Mesothelial cell of epicardium (in vitro differentiated cells): Measurements from ENCODE around the gene PCK1. TPM values are rescaled to one million over a fixed set of nuclear protein-coding genes. Genes with fewer than 3 reads are reported as not detected.
A peak's percentile ranks its signal among the peaks of the same experiment; 100 is the strongest.

Source experiments
- DNase-seq, 2 experiments: peaks; one replicate each; pipeline ENCODE4 v3.0.0; 2021; ENCODE audit warnings: low spot score in 2 of 2; ENCODE audit not compliant: unreplicated experiment in 2 of 2
- H3K27ac Mint-ChIP-seq: 2 replicates; pipeline ENCODE4 v1.8.0; 2021; ENCODE audit warnings: mixed read lengths
- H3K27me3 Mint-ChIP-seq: 2 replicates; pipeline ENCODE4 v1.8.0; 2021; ENCODE audit warnings: low read depth, mixed read lengths
- H3K36me3 Mint-ChIP-seq: 2 replicates; pipeline ENCODE4 v1.8.0; 2021; ENCODE audit warnings: mixed read lengths
- H3K4me1 Mint-ChIP-seq: 2 replicates; pipeline ENCODE4 v1.8.0; 2021; ENCODE audit warnings: mixed read lengths
- H3K4me3 Mint-ChIP-seq: 2 replicates; pipeline ENCODE4 v1.8.0; 2021; ENCODE audit warnings: mild to moderate bottlenecking, moderate library complexity, mixed read lengths
- H3K9me3 Mint-ChIP-seq: 2 replicates; pipeline ENCODE4 v1.8.0; 2021; ENCODE audit warnings: mixed read lengths
- CTCF ChIP-seq: fragments of 200-600 bp; sonication (generic); IDR thresholded peaks from one replicate; pipeline ENCODE4 v1.5.0; 2021; ENCODE audit warnings: antibody characterized with exemption; ENCODE audit not compliant: unreplicated experiment
- total RNA-seq: library from RNA; stranded (reverse); gene quantifications from 3 replicates; pipeline ENCODE4 v1.2.1, GENCODE V29; 2021

PCK1 gene
- total RNA-seq, 1 donor from 2014 or later: not detected

GRCh38 chr20:57596358-57596757 lies 35.4 kb downstream of the PCK1 start:
- Mint-ChIP-seq H3K4me3 (no peak overlapping the region), H3K4me1 (peaks cover 4% of the 10 kb centered on the region), H3K9me3 (no peaks in the 10 kb centered on the region), H3K27ac (no peak overlapping the region), H3K27me3 (peaks cover 50% of the 10 kb centered on the region), H3K36me3 (no peaks in the 10 kb centered on the region)
- DNase-seq: no peak
- no peak for TF ChIP-seq CTCF

GRCh38 chr20:57596998-57597939 lies 36.4 kb downstream of the PCK1 start:
- no peaks in the 10 kb centered on the region for H3K36me3 Mint-ChIP-seq
- H3K4me1 Mint-ChIP-seq: peaks cover 4% of the 10 kb centered on the region
- H3K4me3 Mint-ChIP-seq: no peak overlapping the region
- peaks cover 43% of the 10 kb centered on the region for H3K27me3 Mint-ChIP-seq
- no peak overlapping the region for H3K27ac Mint-ChIP-seq
- peak; percentile 70 to 87 for DNase-seq
- H3K9me3 Mint-ChIP-seq: peaks cover 3% of the 10 kb centered on the region
- peak; percentile 98 for TF ChIP-seq CTCF

- Mint-ChIP-seq H3K27me3 (peaks cover 41% of the 10 kb centered on the region), H3K9me3 (peaks cover 3% of the 10 kb centered on the region), H3K27ac (no peak overlapping the region), H3K36me3 (no peaks in the 10 kb centered on the region), H3K4me3 (no peak overlapping the region), H3K4me1 (peaks cover 4% of the 10 kb centered on the region)
- no peak for DNase-seq
- no peak for TF ChIP-seq CTCF
These were observed 37.1 kb downstream of the PCK1 start for GRCh38 chr20:57598060-57598459.

GRCh38 chr20:57598491-57598890 lies 37.6 kb downstream of the PCK1 start:
- Mint-ChIP-seq H3K27me3 (peaks cover 38% of the 10 kb centered on the region), H3K4me3 (no peak overlapping the region), H3K36me3 (no peaks in the 10 kb centered on the region), H3K4me1 (peaks cover 2% of the 10 kb centered on the region), H3K27ac (no peak overlapping the region), H3K9me3 (peaks cover 3% of the 10 kb centered on the region)
- no peak for DNase-seq
- TF ChIP-seq CTCF: no peak

GRCh38 chr20:57600320-57601210 lies 39.7 kb downstream of the PCK1 start:
- DNase-seq: no peak
- Mint-ChIP-seq H3K36me3 (no peaks in the 10 kb centered on the region), H3K27me3 (peaks cover 34% of the 10 kb centered on the region), H3K9me3 (peaks cover 3% of the 10 kb centered on the region), H3K4me3 (no peak overlapping the region), H3K27ac (no peak overlapping the region), H3K4me1 (no peaks in the 10 kb centered on the region)
- TF ChIP-seq CTCF: no peak
